ENCODE measurements around the gene ZYX. TPM values are rescaled to one million over a fixed set of nuclear protein-coding genes. Genes with fewer than 3 reads are reported as not detected.

Gene ZYX
- polyA plus RNA-seq, 1 donor from 2014 or later: 10.0 TPM

DNA sequence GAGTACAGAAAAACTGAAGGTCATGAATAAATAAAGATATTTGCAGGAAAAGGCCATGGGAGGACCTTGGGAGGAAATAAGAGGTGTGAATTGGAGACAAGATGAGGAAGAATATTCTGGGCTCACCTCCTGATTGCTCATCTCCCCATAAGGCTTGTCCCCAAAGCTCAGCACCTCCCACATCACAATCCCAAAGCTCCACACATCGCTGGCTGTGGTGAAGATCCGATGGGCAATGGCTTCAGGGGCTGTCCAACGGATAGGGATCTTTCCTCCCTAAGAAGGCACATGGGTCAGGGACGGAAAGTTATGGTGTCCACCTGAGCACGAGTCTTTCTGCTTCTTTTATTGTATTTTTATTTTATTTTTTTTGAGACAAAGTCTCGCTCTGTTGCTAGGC is 12.9 kb downstream of the ZYX start:
- TF ChIP-seq EZH2 (IDR thresholded peaks at IDR 0.05; ENCODE audit: borderline replicate concordance, insufficient read depth, low read length, poor library complexity, severe bottlenecking): no peak
- TF ChIP-seq TAF1 (IDR thresholded peaks at IDR 0.05; ENCODE audit: low read depth): no peak
- no peak for TF ChIP-seq RAD21 (conservative IDR thresholded peaks at IDR 0.05)
- TF ChIP-seq REST (IDR thresholded peaks at IDR 0.05; ENCODE audit: borderline replicate concordance): no peak
- no peak for TF ChIP-seq MXI1 (conservative IDR thresholded peaks at IDR 0.05; ENCODE audit: poor library complexity, severe bottlenecking)
- TF ChIP-seq EP300 (conservative IDR thresholded peaks at IDR 0.05; ENCODE audit: poor library complexity, severe bottlenecking): no peak
- no peak for TF ChIP-seq CTCF (IDR thresholded peaks at IDR 0.05; ENCODE audit: poor library complexity, severe bottlenecking)
- no peak for TF ChIP-seq POLR2AphosphoS5 (IDR thresholded peaks at IDR 0.05)
- TF ChIP-seq SMC3 (conservative IDR thresholded peaks at IDR 0.05; ENCODE audit: poor library complexity): no peak
- Histone ChIP-seq H3K9me3 (ENCODE audit: low read length) (no peaks in the 10 kb centered on the region), H3K4me3 (ENCODE audit: low read length) (no peak overlapping the region), H2AFZ (ENCODE audit: low read depth, low read length) (no peak overlapping the region), H3K27ac (ENCODE audit: low read length) (no peak overlapping the region), H3K79me2 (replicated peaks; ENCODE audit: insufficient read depth, low read length) (no peaks in the 10 kb centered on the region), H3F3A (ENCODE audit: insufficient read depth, low read length, poor library complexity, severe bottlenecking) (no peaks in the 10 kb centered on the region), H4K20me1 (ENCODE audit: insufficient read depth) (no peaks in the 10 kb centered on the region), H3K9ac (ENCODE audit: low read length) (no peak overlapping the region), H3K27me3 (ENCODE audit: insufficient read depth, low read depth, low read length) (no peaks in the 10 kb centered on the region), H3K9me2 (ENCODE audit: insufficient read depth, low read length) (no peaks in the 10 kb centered on the region), H3K36me3 (ENCODE audit: insufficient read depth, low read length) (no peaks in the 10 kb centered on the region), H3K4me2 (ENCODE audit: low read length) (no peak overlapping the region)

- Histone ChIP-seq H3K4me3 (ENCODE audit: low read length) (no peak overlapping the region), H3F3A (ENCODE audit: insufficient read depth, low read length, poor library complexity, severe bottlenecking) (no peaks in the 10 kb centered on the region), H4K20me1 (ENCODE audit: insufficient read depth) (no peaks in the 10 kb centered on the region), H3K79me2 (replicated peaks; ENCODE audit: insufficient read depth, low read length) (no peaks in the 10 kb centered on the region), H3K27me3 (ENCODE audit: insufficient read depth, low read depth, low read length) (no peaks in the 10 kb centered on the region), H3K27ac (ENCODE audit: low read length) (no peak overlapping the region), H2AFZ (ENCODE audit: low read depth, low read length) (no peak overlapping the region), H3K36me3 (ENCODE audit: insufficient read depth, low read length) (no peaks in the 10 kb centered on the region), H3K4me2 (ENCODE audit: low read length) (no peak overlapping the region), H3K9ac (ENCODE audit: low read length) (no peak overlapping the region), H3K9me3 (ENCODE audit: low read length) (no peaks in the 10 kb centered on the region), H3K9me2 (ENCODE audit: insufficient read depth, low read length) (no peaks in the 10 kb centered on the region)
- no peak for TF ChIP-seq SMC3 (conservative IDR thresholded peaks at IDR 0.05; ENCODE audit: poor library complexity)
- TF ChIP-seq CTCF (IDR thresholded peaks at IDR 0.05; ENCODE audit: poor library complexity, severe bottlenecking): no peak
- TF ChIP-seq EZH2 (IDR thresholded peaks at IDR 0.05; ENCODE audit: borderline replicate concordance, insufficient read depth, low read length, poor library complexity, severe bottlenecking): no peak
- TF ChIP-seq MXI1 (conservative IDR thresholded peaks at IDR 0.05; ENCODE audit: poor library complexity, severe bottlenecking): no peak
- no peak for TF ChIP-seq TAF1 (IDR thresholded peaks at IDR 0.05; ENCODE audit: low read depth)
- no peak for TF ChIP-seq POLR2AphosphoS5 (IDR thresholded peaks at IDR 0.05)
These were observed 13.6 kb downstream of the ZYX start for GRCh38 chr7:143394777-143395176.
